Measurements from ENCODE around the gene ASAP3. TPM values are rescaled to one million over a fixed set of nuclear protein-coding genes. Genes with fewer than 3 reads are reported as not detected.

ASAP3 gene
- total and polyA plus RNA-seq, 8 donors, result 24.9 to 228 (median 30.5) TPM

DNA sequence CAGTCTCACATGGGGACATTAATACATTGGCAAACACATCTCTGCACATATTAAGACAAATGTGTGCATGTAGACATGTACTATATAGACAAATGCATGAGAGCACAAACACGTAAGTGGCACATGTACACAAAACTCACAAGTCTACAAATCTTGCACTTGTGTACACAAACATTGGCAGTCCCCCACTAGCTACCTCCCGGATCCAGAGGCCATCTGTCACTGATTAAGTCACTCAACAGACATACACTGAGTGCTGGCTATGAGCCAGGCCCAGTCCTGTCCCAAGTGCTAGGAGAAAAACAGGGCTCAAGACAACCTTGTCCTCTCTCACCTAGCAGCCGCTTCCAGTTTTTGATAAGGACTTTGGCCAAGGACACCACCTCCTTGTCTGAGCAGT is 66.4 kb downstream of the ASAP3 start:
- Histone ChIP-seq H3K27me3 (no peaks in the 10 kb centered on the region), H3K9me3 (no peaks in the 10 kb centered on the region), H3K4me3 (no peak overlapping the region), H3K27ac (peak overlapping the region in 2 of 5 donors; percentile 37 to 53), H3K36me3 (peaks cover 0 to 30% (median 22%) of the 10 kb centered on the region in 4 donors), H3K4me1 (peaks cover 18 to 51% (median 36%) of the 10 kb centered on the region in 4 donors)
- WGBS, 5 donors, result 26 to 49% (median 35%) methylated on average over 3 of the region's 3 CpGs
- TF ChIP-seq EP300 (IDR thresholded peaks at IDR 0.05), result no peak
- TF ChIP-seq POLR2A (IDR thresholded peaks at IDR 0.05), result no peak
- no peak for TF ChIP-seq POLR2AphosphoS5 (IDR thresholded peaks at IDR 0.05)
- TF ChIP-seq, protein P1, sequence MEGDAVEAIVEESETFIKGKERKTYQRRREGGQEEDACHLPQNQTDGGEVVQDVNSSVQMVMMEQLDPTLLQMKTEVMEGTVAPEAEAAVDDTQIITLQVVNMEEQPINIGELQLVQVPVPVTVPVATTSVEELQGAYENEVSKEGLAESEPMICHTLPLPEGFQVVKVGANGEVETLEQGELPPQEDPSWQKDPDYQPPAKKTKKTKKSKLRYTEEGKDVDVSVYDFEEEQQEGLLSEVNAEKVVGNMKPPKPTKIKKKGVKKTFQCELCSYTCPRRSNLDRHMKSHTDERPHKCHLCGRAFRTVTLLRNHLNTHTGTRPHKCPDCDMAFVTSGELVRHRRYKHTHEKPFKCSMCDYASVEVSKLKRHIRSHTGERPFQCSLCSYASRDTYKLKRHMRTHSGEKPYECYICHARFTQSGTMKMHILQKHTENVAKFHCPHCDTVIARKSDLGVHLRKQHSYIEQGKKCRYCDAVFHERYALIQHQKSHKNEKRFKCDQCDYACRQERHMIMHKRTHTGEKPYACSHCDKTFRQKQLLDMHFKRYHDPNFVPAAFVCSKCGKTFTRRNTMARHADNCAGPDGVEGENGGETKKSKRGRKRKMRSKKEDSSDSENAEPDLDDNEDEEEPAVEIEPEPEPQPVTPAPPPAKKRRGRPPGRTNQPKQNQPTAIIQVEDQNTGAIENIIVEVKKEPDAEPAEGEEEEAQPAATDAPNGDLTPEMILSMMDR (IDR thresholded peaks at IDR 0.05), result no peak
- intact Hi-C loops (cut with DNase I; ENCODE audit: low total_unique reads), result no loop called here
- peak; percentile 71 to 79 for DNase-seq

DNA sequence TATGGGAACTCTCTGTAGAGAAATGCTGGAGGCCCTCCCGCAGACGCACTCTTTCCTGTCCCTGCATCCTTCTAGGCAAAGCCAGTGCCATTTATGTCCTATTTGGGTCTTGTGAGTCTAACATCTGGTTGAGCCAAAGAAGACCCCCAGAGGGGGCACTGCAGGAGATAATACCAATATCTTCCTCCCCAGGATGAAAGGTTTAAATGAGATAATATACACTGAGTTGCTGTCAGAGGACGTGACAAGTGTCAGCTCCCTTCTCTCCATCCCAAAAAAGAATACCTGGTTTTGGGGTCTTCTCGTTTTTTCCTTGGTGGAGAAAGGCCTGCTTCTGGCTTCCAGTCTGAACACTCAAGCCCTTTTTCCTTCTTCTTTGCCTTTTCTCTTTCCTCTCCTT is 67.0 kb downstream of the ASAP3 start:
- Histone ChIP-seq H3K4me3 (no peak overlapping the region), H3K27ac (no peak overlapping the region), H3K27me3 (no peaks in the 10 kb centered on the region), H3K4me1 (peaks cover 12 to 46% (median 30%) of the 10 kb centered on the region in 4 donors), H3K9me3 (no peaks in the 10 kb centered on the region), H3K36me3 (peaks cover 0 to 31% (median 22%) of the 10 kb centered on the region in 4 donors)
- WGBS, 5 donors, result 76 to 91% (median 87%) methylated on average over 4 of the region's 4 CpGs
- TF ChIP-seq POLR2A (IDR thresholded peaks at IDR 0.05) (no peak), POLR2AphosphoS5 (IDR thresholded peaks at IDR 0.05) (no peak), EP300 (IDR thresholded peaks at IDR 0.05) (no peak)
- TF ChIP-seq, protein P1 (IDR thresholded peaks at IDR 0.05), result no peak
- intact Hi-C loops (cut with DNase I; ENCODE audit: low total_unique reads), result no loop called here
- DNase-seq, result no peak

DNA sequence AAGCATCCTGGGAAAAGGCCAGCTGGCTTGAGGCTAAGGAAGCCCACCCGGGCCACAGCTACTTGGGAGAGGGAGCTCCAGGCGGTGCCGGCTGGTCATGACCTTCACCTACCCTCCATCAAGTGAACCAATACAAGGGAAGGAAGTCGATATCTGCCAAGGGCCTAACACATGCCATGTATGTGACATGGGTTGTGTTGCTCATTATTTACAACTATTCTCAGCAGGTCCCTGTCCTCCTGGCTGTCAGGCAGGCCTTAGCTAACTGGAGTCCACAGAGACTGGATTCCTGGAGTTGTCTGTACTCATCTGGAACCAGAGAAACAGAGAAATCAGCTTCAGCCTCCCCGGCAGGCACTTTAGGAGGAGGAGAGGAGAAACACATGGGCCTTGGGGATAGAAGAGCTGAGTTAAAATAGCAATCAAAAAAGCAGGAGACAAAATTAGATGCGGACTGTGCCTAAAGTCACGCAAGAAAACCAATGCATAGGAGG is 75.1 kb downstream of the ASAP3 start:
- Histone ChIP-seq H3K9me3 (no peaks in the 10 kb centered on the region), H3K36me3 (peaks cover 0 to 42% (median 27%) of the 10 kb centered on the region in 4 donors), H3K27me3 (no peaks in the 10 kb centered on the region), H3K27ac (peak overlapping the region in 1 of 5 donors; percentile 16), H3K4me3 (no peak overlapping the region), H3K4me1 (peaks cover 11 to 27% (median 22%) of the 10 kb centered on the region in 4 donors)
- intact Hi-C loops (cut with DNase I; ENCODE audit: low total_unique reads), result no loop called here
- DNase-seq, result no peak
- no peak for TF ChIP-seq EP300 (IDR thresholded peaks at IDR 0.05)
- TF ChIP-seq POLR2A (IDR thresholded peaks at IDR 0.05), result no peak
- TF ChIP-seq, protein P1 (IDR thresholded peaks at IDR 0.05), result no peak
- no peak for TF ChIP-seq POLR2AphosphoS5 (IDR thresholded peaks at IDR 0.05)
- WGBS, 5 donors, result 81 to 91% (median 90%) methylated on average over 7 of the region's 7 CpGs

DNA sequence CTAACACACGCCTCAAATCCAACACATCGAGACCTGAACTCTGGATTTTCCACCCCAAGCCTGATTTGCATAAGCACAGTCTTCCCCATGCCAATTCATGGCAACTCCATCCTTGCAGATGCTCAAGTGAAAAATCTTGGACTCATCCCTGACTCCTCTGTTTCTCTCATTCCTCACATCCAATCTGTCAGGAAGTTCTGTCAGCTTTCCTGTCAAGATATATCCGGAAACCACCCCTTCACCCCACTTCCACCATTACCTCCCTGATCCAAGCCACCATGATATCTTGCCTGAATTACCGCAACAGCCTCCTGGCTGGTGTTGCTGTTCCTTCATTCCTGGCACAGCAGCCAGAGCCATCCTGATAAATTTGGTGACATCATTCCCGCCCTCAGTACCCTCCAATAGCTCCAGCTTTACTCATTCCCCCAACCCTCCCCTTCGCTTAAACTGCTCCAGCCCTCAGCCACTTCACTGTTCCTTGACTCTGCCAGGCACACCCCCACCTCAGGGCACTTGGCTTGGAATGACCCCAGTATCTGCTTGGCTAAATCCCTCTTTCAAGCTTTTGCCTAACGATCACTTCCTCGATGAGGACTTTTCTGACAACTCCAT is 76.9 kb downstream of the ASAP3 start:
- Histone ChIP-seq H3K9me3 (no peaks in the 10 kb centered on the region), H3K27ac (no peak overlapping the region), H3K27me3 (no peaks in the 10 kb centered on the region), H3K4me3 (no peak overlapping the region), H3K36me3 (peaks cover 0 to 38% (median 27%) of the 10 kb centered on the region in 4 donors), H3K4me1 (peaks cover 25 to 44% (median 37%) of the 10 kb centered on the region in 4 donors)
- intact Hi-C loops (cut with DNase I; ENCODE audit: low total_unique reads), result no loop called here
- no peak for DNase-seq
- WGBS, 5 donors, result 86 to 96% (median 88%) methylated on average over 8 of the region's 8 CpGs
- TF ChIP-seq, protein P1 (IDR thresholded peaks at IDR 0.05), result no peak
- TF ChIP-seq EP300 (IDR thresholded peaks at IDR 0.05), result no peak
- TF ChIP-seq POLR2AphosphoS5 (IDR thresholded peaks at IDR 0.05), result no peak
- TF ChIP-seq POLR2A (IDR thresholded peaks at IDR 0.05), result no peak
